Measurements from ENCODE around the gene DNM2.

Gene DNM2

GRCh38 chr19:10690341-10690781 lies 27.5 kb upstream of the DNM2 start:
- in situ Hi-C loops (cut with MboI; ENCODE audit: low sequenced_read_pairs): loop anchor here (10.0 kb wide), 1 partner anchor 206 kb away; no protein-coding TSS in a partner anchor

- in situ Hi-C loops (cut with MboI; ENCODE audit: low sequenced_read_pairs): loop anchor here (10.0 kb wide), 1 partner anchor 207 kb away; no protein-coding TSS in a partner anchor
These were observed 26.5 kb upstream of the DNM2 start for GRCh38 chr19:10691178-10691881.

GRCh38 chr19:10691883-10692282 lies 26.0 kb upstream of the DNM2 start:
- in situ Hi-C loops (cut with MboI; ENCODE audit: low sequenced_read_pairs): loop anchor here (10.0 kb wide), 1 partner anchor 207 kb away; no protein-coding TSS in a partner anchor

- in situ Hi-C loops (cut with MboI; ENCODE audit: low sequenced_read_pairs): loop anchor here (10.0 kb wide), 1 partner anchor 208 kb away; no protein-coding TSS in a partner anchor
These were observed 25.1 kb upstream of the DNM2 start for GRCh38 chr19:10692673-10693264.

DNA sequence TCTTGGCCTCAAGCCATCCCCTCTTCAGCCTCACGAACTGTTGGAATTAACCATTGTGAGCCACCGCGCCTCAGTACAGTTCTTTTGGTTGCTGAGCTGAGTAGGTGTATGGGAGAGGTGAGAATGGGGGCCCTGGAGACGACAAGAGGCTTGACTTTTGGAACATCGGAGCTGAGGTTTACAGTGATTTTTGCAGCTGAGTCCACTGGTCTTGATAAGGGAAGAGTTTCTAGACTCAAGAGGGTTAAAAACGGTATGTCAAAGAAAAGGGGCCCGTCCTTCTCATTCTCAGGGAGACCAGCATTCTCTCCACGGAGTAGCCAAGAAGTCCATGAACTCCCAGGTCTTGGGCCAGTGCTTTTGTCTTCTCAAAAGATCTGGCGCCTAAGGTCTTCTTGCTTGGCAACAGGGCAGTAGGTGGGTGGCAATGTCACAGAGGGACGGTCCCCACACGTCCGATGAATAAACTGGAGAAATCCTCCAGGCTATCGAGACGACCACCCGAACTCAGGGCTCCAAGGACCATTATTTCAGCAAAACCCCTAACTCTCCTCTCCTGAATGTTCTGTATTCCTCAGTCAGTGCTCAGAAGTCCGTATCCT lies 23.1 kb upstream of the DNM2 start:
- in situ Hi-C loops (cut with MboI; ENCODE audit: low sequenced_read_pairs): loop anchor here (10.0 kb wide), 1 partner anchor 210 kb away; no protein-coding TSS in a partner anchor

DNA sequence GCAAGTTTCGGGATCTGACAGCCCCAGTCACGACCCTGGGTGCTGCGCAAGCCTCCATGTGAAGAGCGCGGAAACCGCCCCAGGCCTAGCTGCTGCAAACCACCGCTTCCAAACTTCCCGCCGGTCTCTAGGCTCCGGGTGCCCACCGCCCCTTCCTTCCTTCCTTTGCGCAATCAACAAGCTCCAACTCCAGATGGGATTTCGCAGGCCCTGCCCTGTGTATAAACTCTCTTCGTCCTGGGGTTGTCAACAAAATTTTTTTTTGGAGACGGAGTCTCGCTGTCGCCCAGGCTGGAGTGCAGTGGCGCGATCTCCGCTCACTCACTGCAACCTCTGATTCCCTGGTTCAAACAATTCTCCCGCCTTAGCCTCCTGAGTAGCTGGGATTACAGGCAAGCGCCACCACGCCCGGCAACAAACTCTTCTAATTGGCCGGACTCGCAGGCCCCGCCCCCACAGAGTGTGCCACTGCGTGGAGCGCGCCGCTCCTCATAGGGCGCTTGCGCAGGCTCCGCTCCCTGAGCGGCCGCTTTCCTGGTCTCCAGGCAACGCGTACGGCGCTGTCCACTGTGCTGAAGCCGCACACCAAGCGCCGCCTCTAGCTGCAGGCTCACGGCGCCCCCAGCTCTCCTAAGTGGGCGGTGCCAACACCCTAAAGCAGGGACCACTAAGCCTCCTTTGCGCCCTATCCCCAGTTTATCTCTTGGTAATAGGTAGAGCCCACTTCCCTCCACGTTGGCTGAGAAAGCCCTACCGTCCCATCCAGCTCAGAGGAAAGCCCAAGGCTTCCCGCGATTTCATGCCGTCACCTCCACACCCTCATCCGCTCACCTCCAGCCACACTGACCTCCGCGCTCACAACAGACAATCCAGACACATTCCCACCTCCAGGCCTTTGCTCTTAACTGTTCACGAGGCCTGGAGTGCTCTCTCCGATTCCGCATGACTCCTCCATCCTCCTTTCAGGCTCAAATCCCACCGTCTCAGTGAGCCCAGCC lies 22.2 kb upstream of the DNM2 start:
- in situ Hi-C loops (cut with MboI; ENCODE audit: low sequenced_read_pairs): loop anchor here (10.0 kb wide), 1 partner anchor 211 kb away; no protein-coding TSS in a partner anchor

- in situ Hi-C loops (cut with MboI; ENCODE audit: low sequenced_read_pairs): loop anchor here (10.0 kb wide), 1 partner anchor 215 kb away; no protein-coding TSS in a partner anchor
These were observed 18.1 kb upstream of the DNM2 start for GRCh38 chr19:10699650-10700335.

DNA sequence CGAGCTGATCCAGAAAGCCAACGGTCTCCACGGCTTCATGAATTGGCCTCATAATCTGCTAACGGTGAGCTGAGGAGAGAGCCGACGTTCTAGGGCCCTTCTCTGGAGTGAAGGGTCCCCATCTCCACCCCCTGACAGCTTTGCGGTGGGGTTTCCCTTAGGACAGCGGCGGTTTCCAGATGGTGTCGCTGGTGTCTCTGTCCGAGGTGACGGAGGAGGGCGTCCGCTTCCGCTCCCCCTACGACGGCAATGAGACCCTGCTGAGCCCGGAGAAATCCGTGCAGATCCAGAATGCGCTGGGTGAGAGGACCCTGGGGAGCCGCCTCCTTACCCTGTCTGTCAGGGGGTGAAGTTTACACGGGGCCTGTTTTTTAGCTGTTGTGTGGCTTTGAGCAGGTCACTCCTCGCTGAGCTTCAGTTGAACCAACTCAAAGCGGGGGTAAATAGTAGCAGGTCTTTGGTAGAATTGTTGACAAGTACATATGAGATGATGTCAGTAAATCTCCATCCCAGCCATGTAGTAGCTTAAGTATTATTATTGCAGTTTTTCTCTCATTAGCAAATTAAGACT lies 15.8 kb upstream of the DNM2 start:
- in situ Hi-C loops (cut with MboI; ENCODE audit: low sequenced_read_pairs): no loop called here

GRCh38 chr19:10706990-10707389 lies 10.9 kb upstream of the DNM2 start:
- in situ Hi-C loops (cut with MboI; ENCODE audit: low sequenced_read_pairs): no loop called here

GRCh38 chr19:10707440-10707839 lies 10.4 kb upstream of the DNM2 start:
- in situ Hi-C loops (cut with MboI; ENCODE audit: low sequenced_read_pairs): no loop called here

DNA sequence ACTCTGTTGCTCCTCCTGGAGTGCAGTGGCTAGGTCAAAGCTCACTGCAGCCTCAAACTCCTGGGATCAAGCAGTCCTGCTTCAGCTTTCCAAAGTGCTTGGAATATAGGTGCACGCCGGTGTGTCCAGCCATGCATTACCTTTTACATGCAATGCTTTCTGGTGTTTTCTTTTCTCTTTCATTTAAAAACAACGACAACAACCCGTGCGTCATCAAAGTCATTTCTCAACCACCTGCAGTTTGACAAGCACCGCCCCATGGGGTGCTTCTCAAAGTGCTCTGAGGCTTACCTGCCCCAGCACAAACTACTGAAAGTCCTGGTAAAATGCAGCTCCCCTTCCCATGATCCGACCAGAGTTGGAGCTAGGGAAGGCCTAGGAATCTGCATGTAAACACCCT lies 9.6 kb upstream of the DNM2 start:
- in situ Hi-C loops (cut with MboI; ENCODE audit: low sequenced_read_pairs): no loop called here

DNA sequence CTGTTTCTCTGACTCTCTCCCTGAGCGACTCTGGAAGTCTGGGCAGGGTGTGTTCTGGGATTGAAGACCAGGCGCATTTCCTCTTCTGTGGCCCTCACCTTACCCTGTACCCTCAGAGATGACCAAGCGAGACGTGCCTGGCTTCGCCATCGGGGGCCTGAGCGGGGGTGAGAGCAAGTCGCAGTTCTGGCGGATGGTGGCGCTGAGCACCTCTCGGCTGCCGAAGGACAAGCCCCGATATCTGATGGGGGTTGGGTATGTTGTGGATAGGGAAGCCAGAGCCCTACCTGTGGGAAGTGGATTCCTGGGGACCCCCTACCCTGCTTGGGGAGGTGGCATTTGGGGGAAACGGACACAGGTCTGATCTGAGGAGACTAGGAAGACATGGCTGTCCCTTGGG lies 5.8 kb upstream of the DNM2 start:
- in situ Hi-C loops (cut with MboI; ENCODE audit: low sequenced_read_pairs): loop anchor here (10.0 kb wide), 1 partner anchor 143 kb away; no protein-coding TSS in a partner anchor

DNA sequence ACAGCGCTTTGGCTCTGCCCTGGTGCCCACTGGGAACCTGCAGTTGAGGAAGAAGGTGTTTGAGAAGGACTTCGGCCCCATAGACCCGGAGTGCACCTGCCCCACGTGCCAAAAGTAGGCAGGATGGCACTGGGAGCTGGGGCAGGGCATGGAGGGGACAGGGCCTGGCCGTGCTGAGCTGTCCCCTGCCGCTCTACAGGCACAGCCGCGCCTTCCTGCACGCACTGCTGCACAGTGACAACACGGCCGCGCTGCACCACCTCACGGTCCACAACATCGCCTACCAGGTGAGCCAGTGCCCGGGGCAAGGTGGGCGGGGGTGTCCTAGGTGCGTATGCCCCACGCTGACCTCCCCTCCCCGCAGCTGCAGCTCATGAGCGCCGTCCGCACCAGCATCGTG lies 5.1 kb upstream of the DNM2 start:
- in situ Hi-C loops (cut with MboI; ENCODE audit: low sequenced_read_pairs): loop anchor here (10.0 kb wide), 1 partner anchor 142 kb away; no protein-coding TSS in a partner anchor

DNA sequence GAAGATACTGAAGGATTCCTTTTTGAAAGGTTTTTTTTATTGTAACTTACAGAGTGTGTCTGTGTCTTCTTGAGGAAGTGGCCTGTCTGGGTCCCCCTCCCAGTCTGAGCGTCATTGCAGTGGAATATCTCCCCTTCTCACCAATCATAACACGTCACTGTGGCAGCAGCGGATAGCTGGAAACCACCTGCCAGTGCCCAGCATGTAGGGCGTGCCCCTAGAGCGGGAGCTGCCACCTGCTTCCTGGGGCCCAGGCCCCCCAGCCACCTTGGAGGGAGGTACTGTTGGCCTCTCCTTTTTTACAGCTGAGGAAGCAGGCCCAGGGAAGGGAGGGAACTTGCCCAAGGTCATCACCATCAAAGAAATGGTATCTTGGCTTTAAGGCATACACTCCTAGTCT lies 4.6 kb upstream of the DNM2 start:
- in situ Hi-C loops (cut with MboI; ENCODE audit: low sequenced_read_pairs): loop anchor here (10.0 kb wide), 1 partner anchor 141 kb away; no protein-coding TSS in a partner anchor

- in situ Hi-C loops (cut with MboI; ENCODE audit: low sequenced_read_pairs): loop anchor here (10.0 kb wide), 1 partner anchor 138 kb away; no protein-coding TSS in a partner anchor
These were observed 874 bp upstream of the DNM2 start for GRCh38 chr19:10717054-10717355.

DNA sequence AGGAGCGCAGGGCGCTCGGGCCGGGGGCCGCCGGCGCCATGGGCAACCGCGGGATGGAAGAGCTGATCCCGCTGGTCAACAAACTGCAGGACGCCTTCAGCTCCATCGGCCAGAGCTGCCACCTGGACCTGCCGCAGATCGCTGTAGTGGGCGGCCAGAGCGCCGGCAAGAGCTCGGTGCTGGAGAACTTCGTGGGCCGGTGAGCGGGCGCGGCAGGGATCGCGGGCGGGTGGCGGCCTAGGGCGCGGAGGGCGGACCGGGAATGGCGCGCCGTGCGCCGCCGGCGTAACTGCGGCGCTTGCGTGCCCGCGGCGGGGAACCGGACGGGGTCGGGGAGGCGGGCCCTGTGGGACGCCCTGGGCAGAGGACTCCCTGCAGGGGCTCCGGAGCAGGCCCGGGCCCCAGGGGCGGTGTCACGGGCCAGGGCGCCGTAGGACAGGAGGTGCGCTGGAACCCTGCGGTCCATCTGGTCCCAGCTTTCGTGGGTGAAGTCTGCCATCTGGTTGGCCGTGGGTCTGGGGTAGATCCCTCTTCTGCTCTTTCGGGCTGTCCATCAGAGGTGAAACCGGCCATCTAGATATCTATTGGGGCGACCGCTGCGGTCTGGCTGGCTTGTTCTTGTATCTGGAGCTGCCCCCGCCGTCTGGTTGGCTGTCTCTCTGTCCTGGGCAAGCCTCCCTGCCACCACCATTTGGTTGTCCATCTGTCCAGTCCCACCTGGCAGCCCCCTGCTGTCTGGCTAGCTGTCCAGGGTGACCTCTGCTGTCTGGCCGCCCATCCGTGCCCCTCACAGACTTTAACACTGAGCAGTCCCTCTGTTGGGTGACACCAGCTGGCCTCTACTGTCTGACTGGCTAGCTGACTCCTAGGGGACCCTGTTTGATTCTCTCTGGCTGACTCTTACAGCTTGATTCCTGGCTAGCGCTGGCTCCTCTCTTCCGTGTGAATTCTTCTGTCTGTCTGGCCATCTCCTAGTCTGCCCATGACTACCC lies 622 bp downstream of the DNM2 start:
- in situ Hi-C loops (cut with MboI; ENCODE audit: low sequenced_read_pairs): loop anchor here (10.0 kb wide), 1 partner anchor 136 kb away; no protein-coding TSS in a partner anchor

- in situ Hi-C loops (cut with MboI; ENCODE audit: low sequenced_read_pairs): loop anchor here (10.0 kb wide), 1 partner anchor 135 kb away; no protein-coding TSS in a partner anchor
These were observed 1.6 kb downstream of the DNM2 start for GRCh38 chr19:10719466-10719961.

DNA sequence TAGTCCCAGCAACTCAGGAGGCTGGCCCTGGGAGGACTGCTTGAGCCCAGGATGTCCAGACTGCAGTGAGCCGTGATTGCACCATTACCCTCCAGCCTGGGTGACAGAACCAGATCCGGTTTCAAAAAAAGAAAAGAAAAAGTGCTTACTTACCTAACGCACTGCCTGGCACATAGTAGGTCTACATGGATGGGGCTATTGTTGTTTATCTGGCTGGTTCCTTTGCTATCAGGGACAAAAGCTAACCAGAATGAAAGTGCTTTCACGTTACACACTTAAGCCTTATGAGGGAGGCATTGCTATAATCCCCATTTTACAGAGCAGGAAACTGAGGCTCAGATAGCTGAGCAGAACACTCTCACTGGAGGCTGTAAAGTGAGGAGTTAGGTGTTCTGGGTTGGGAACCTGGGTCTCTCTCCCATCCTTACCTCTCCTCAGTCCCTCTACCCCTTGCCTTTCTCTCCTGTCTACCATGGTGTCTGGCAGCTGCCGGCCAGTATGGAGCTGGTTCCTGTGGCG lies 2.8 kb downstream of the DNM2 start:
- in situ Hi-C loops (cut with MboI; ENCODE audit: low sequenced_read_pairs): no loop called here

All from HL-60/S4 (cell line).